Measurements from ENCODE around the gene DNAJB13. TPM values are rescaled to one million over a fixed set of nuclear protein-coding genes. Genes with fewer than 3 reads are reported as not detected.

Gene DNAJB13
- total and polyA plus RNA-seq, 2 of the 13 experiments (the other 11 are each of a cell fraction or from before 2014, with no cell fraction given), result 2.3 TPM; not detected in 1

GRCh38 chr11:74015919-74016684 is 65.3 kb downstream of the DNAJB13 start (continued):
- TF ChIP-seq NFAT5 (CRISPR knock-in tag; IDR thresholded peaks at IDR 0.05), result no peak
- TF ChIP-seq TFE3 (CRISPR knock-in tag; IDR thresholded peaks at IDR 0.05), result no peak
- TF ChIP-seq SMAD9 (CRISPR knock-in tag; IDR thresholded peaks at IDR 0.05), result no peak

GRCh38 chr11:74017631-74018030 is 66.8 kb downstream of the DNAJB13 start:
- Histone ChIP-seq H3K9me3 (ENCODE audit: low read length) (no peaks in the 10 kb centered on the region), H3K4me2 (ENCODE audit: low read depth, low read length) (peak overlapping the region; percentile 85), H3K27me3 (ENCODE audit: control insufficient read depth in 1 of 2, insufficient read depth in 2 of 2, low read length in 2 of 2) (no peaks in the 10 kb centered on the region), H3K36me3 (replicated peaks in 1 of 2; ENCODE audit: control insufficient read depth in 1 of 2, insufficient read depth in 2 of 2, low read length in 2 of 2) (no peaks in the 10 kb centered on the region; a peak in 1 of 5 replicates), H2AFZ (ENCODE audit: low read length) (no peak overlapping the region), H3K4me1 (ENCODE audit: insufficient read depth, low read length) (peaks cover 37% of the 10 kb centered on the region), H3K4me3 (replicated peaks in 1 of 3; ENCODE audit: insufficient read depth in 1 of 3, low read depth in 2 of 3, low read length in 3 of 3) (no peak overlapping the region), H3K9ac (ENCODE audit: insufficient read depth, low read depth, low read length) (peak overlapping the region; percentile 72; the same call in 1 of the 2 replicates), H3K27ac (ENCODE audit: extremely low read length, insufficient read depth, low read length) (peak overlapping the region; percentile 92), H4K20me1 (ENCODE audit: insufficient read depth, low read length) (no peaks in the 10 kb centered on the region), H3K79me2 (ENCODE audit: insufficient read depth, low read length) (no peaks in the 10 kb centered on the region)
- no peak for ATAC-seq
- intact Hi-C loops (cut with micrococcal nuclease; ENCODE audit: unreplicated experiment) (no loop called here), in situ Hi-C loops (cut with HindIII; ENCODE audit: extremely low pct_ligation_motif_present, low pct_unique_long_range_greater_than_20kb) (no loop called here)
- no peak for FAIRE-seq
- 90% methylated on average over 2 of the region's 3 CpGs for WGBS (ENCODE audit: low lambda C conversion rate)
- no peak for DNase-seq (ENCODE audit: low spot score)
- BruUV-seq (replicated peaks), result TSS peak; percentile 36
- CTCF ChIA-PET (ENCODE audit: low intra/inter-chr PET ratio, low total read pairs), result no interaction called here
- POLR2A ChIA-PET, result interaction anchor here (1.2 to 2.0 kb wide), 4 partner anchors 12 to 153 kb away, joined by 3 to 32 read pairs (median 4); partner anchors contain the start of genes C2CD3, PPME1 and UCP2
- TF ChIP-seq ZNF646 (CRISPR knock-in tag; IDR thresholded peaks at IDR 0.05) (no peak), RNF2 (conservative IDR thresholded peaks at IDR 0.05; ENCODE audit: low read depth) (no peak), BHLHE40 (IDR thresholded peaks at IDR 0.05; ENCODE audit: low read length) (no peak), NR2C2 (CRISPR knock-in tag; IDR thresholded peaks at IDR 0.05; ENCODE audit: borderline replicate concordance) (no peak)

Data from HepG2 (cell line).